Epidermal melanocyte (primary cell): Measurements from ENCODE around the gene OSBPL8.
"Not testable (repeated sequence)": the region's sequence is repeated elsewhere in the genome, so short reads cannot be mapped to it uniquely, and the experiment has no call there.

Experiments
- DNase-seq: peaks from one replicate; pipeline ENCODE4 v3.0.0; 2011; ENCODE audit warnings: low spot score; ENCODE audit not compliant: insufficient read length

OSBPL8 gene

GRCh38 chr12:76422543-76423438 lies 136.8 kb downstream of the OSBPL8 start:
- DNase-seq: no peak

GRCh38 chr12:76422154-76422542 lies 137.4 kb downstream of the OSBPL8 start:
- DNase-seq: no peak

- DNase-seq: no peak
Measured at GRCh38 chr12:76421046-76421445, 138.5 kb downstream of the OSBPL8 start.

GRCh38 chr12:76420222-76420621 lies 139.3 kb downstream of the OSBPL8 start:
- DNase-seq: no peak

GRCh38 chr12:76417116-76417515 lies 142.5 kb downstream of the OSBPL8 start:
- no peak for DNase-seq

GRCh38 chr12:76413121-76413520 lies 146.4 kb downstream of the OSBPL8 start:
- DNase-seq: no peak

GRCh38 chr12:76410781-76411180 lies 148.8 kb downstream of the OSBPL8 start:
- no peak for DNase-seq

- DNase-seq: no peak
Measured at GRCh38 chr12:76410371-76410770, 149.2 kb downstream of the OSBPL8 start.

GRCh38 chr12:76409074-76409473 lies 150.5 kb downstream of the OSBPL8 start:
- no peak for DNase-seq

GRCh38 chr12:76407710-76408109 lies 151.9 kb downstream of the OSBPL8 start:
- DNase-seq: no peak

GRCh38 chr12:76402259-76402658 lies 157.3 kb downstream of the OSBPL8 start:
- no peak for DNase-seq

- no peak for DNase-seq
Measured at GRCh38 chr12:76400136-76400535, 159.4 kb downstream of the OSBPL8 start.

GRCh38 chr12:76399040-76399439 lies 160.5 kb downstream of the OSBPL8 start:
- DNase-seq: no peak

- DNase-seq: no peak
Measured at GRCh38 chr12:76398106-76398505, 161.5 kb downstream of the OSBPL8 start.

GRCh38 chr12:76391461-76391860 lies 168.1 kb downstream of the OSBPL8 start:
- DNase-seq: no peak

- no peak for DNase-seq
Measured at GRCh38 chr12:76387614-76388013, 172.0 kb downstream of the OSBPL8 start.

GRCh38 chr12:76384560-76384959 lies 175.0 kb downstream of the OSBPL8 start:
- no peak for DNase-seq

GRCh38 chr12:76383988-76384387 lies 175.6 kb downstream of the OSBPL8 start:
- DNase-seq: no peak

- no peak for DNase-seq
Measured at GRCh38 chr12:76379261-76379660, 180.3 kb downstream of the OSBPL8 start.

GRCh38 chr12:76376876-76377275 lies 182.7 kb downstream of the OSBPL8 start:
- DNase-seq: not testable (repeated sequence)

GRCh38 chr12:76375939-76376338 lies 183.6 kb downstream of the OSBPL8 start:
- no peak for DNase-seq

- DNase-seq: no peak
Measured at GRCh38 chr12:76375470-76375869, 184.1 kb downstream of the OSBPL8 start.

GRCh38 chr12:76374386-76375020 lies 185.1 kb downstream of the OSBPL8 start:
- no peak for DNase-seq
